Heart left ventricle (tissue), 13 donors: ENCODE data around the gene MAML1.

Experiments
- CTCF ChIP-seq, 12 donors: fragments of 200-600 bp; sonication (generic) in 4 of 12; IDR thresholded peaks; one replicate each; pipeline versions ENCODE4 v1.5.0 to v1.8.0; 2018 to 2022; ENCODE audit warnings: antibody characterized with exemption in 12 of 12, mild to moderate bottlenecking in 5 of 12
- POLR2A ChIP-seq, 2 donors: fragments of 450-650 bp; IDR thresholded peaks; one replicate each; pipeline ENCODE4 v1.6.1; 2017; ENCODE audit warnings: antibody characterized with exemption in 2 of 2, mild to moderate bottlenecking in 2 of 2, moderate library complexity in 2 of 2
- donor health status: ischemic (EF 13 %, LVEDD 7.1; RV severe dilation, severe dysfunction).
- donor health status: DM: no; HTN: yes; CAD: no.
- donor health status: DM: no; HTN: no; CAD: no.
- donor health status: ischemic (EF 25% LVEDD 6.9; RV normal size, moderate dysfunction).
- donor health status: ischemic (EF 25% LVEDD 5.7; RV mildly dilated, moderate dysfunction).
- donor health status: ischemic (EF 35%, LVEDD 5.7; RV mildly dilated, moderate dysfunction).
- donor health status: nonischemic (EF 11% LVEDD 7.7; RV severe dilation, severe dysfunction).
- donor health status: DM: yes; HTN: yes; CAD: no.
- donor health status: PGD.
- donor health status: ischemic (EF 29% LVEDD 5.4; RV normal size, mild dysfunction).
- donor health status: nonischemic (EF 23%, LVEDD 6.1; RV moderate dilation, normal function).

- TF ChIP-seq POLR2A (IDR thresholded peaks at IDR 0.05) (no peak), CTCF (IDR thresholded peaks at IDR 0.05) (no peak)
Measured at GRCh38 chr5:179730356-179730755, 2.3 kb upstream of the MAML1 start.
